HG03460 (cell line): ENCODE results near the gene CDKAL1.
"Not testable (repeated sequence)": the region's sequence is repeated elsewhere in the genome, so short reads cannot be mapped to it uniquely, and the experiment has no call there.

ENCODE experiments used
- ATAC-seq: cut with Tn5 transposase; IDR thresholded peaks from one replicate; pipeline ENCODE4 v1.9.1; 2021; ENCODE audit not compliant: unreplicated experiment

Gene CDKAL1

DNA sequence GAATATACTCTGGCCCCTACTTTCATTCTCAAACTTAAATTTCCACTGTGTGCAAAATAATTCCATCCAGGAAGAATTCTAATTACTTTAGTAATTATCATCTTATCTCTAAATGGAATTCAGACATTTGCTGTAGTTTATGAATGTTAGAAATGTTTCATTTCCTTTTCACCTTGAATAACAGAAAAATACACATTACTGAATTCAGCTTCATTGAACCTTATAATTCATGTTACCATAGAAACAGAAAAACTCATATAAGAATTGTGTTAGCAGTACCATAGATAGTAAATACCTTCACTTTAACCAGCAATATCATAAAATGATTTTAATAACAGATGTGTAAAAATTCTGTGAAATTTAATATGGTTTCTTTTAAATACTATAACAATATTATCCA is 514.9 kb downstream of the CDKAL1 start:
- ATAC-seq = no peak

DNA sequence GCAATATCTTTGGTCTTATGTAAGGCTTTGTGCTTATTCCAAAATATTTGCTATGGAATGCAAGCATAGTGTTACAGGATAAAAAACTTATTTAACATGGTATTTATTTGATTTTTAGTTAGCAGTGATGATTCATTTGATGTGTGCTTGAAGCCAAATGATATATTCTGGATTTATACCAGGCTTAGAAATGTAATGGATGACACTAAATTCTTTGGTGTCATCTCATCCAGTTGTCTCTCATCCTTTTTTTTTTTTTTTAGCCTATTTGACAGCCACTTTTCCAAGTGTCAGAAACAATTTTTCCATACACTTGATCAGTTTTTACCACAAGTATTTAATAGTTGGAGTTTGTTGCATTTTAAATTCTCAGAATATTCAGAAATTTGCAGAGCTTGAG is 515.3 kb downstream of the CDKAL1 start:
- ATAC-seq = no peak

DNA sequence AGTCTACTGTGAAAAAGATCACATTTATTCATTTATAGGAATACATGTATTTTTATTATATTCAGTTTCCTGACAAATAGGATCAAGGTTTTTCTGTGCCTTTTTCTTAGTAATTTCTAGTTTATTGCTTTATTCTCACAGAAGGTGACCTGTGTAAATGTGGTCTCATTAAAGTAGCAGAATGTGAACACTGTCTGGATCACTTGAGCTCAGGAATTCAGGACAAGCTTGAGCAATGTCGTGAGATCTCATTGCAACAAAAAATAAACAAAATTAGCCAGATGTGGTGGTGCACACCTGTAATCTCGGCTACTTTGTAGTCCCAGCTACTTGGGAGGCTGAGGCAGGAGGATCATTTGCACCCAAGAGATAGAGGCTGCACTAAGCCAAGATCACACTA is 516.7 kb downstream of the CDKAL1 start:
- ATAC-seq = no peak

DNA sequence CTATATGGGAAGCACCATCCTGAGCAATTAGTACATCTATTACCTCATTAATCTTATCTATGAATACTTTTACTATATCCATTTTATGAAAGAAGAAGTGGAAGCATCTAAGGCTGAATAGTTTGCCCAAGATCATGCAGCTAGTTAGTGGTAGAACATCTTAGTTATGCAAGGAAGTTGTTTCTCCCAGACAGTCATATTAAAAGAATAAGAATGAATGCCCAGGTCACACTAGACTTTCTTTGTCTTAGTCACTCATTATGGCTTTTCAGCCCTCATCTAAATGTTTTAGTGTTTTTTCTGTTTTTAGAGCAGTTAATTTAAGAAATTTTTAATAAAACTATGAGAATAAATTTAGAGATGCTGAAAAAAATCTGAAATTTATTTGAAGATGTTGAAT is 517.5 kb downstream of the CDKAL1 start:
- ATAC-seq = no peak

DNA sequence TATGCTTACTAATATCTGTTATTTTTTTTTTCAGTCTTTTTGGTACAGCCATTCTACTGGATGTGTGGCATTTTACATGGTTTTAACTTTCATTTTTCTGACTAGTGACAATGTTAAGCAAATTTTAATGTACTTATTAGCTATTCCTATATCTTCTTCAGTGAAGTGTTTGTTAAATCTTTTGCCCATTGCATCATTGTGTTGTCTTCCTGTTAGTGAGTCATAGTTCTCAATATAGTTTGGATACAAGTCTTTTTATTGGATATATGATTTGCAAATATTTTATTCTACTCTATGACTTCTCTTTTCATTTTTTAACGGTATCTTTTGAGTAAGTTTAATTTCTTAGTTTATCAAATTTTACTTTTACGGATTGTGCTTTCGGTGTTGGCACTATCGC is 519.4 kb downstream of the CDKAL1 start:
- no peak for ATAC-seq

DNA sequence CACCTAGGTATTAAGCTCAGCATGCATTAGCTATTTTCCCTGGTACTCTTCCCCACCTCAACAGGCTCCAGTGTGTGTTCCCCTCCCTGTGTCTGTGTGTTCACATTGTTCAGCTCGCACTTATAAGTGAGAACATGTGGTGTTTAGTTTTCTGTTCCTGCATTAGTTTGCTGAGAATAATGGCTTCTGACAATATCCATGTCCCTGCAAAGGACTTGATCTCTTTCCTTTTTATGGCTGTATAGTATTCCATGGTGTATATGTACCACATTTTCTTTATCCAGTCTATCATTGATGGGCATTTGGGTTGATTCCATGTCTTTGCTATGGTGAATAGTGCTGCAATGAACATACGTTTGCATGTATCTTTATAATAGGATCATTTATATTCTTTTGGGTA is 521.2 kb downstream of the CDKAL1 start:
- ATAC-seq = not testable (repeated sequence)

DNA sequence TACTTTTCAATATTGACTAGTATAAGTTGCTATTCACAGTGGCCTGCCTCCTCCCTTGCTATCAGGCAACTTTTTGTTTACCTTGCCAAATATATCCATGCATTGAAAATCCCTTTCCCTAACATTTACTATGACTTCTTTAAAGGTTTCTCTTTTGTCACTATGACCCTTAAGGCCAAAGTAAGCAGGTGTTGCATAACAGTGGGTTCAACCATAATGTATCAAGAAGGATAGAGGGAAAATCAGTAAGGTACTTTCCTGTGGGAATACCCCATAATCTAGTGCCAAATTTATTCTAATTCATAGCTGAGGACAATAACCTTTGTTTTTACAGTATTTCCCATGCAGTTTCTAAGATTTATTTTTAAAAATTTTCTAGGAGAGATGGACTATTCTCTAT is 527.6 kb downstream of the CDKAL1 start:
- ATAC-seq = no peak

DNA sequence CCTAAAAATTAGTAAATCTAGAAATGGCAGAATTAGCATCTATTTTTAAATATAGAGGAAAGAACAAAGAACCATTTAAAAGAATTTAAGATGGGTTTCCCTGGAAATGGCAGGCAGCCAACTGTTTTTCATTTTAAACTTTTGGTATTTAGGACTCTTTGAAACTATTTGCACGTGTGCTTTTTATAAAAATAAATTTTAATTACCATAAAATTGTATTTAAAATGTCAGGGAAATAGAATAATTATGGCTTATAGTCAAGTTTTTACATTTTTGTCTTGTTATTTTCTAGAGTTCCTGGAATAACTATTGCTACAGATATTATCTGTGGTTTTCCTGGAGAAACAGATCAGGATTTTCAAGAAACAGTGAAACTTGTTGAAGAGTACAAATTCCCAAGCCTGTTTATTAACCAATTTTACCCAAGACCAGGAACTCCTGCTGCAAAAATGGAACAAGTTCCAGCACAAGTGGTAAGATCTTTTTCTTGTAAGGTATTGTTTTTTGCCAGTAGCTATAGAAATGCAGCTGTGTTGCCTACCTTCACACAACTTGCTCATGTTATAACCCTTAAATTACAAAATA is 530.6 kb downstream of the CDKAL1 start:
- no peak for ATAC-seq

DNA sequence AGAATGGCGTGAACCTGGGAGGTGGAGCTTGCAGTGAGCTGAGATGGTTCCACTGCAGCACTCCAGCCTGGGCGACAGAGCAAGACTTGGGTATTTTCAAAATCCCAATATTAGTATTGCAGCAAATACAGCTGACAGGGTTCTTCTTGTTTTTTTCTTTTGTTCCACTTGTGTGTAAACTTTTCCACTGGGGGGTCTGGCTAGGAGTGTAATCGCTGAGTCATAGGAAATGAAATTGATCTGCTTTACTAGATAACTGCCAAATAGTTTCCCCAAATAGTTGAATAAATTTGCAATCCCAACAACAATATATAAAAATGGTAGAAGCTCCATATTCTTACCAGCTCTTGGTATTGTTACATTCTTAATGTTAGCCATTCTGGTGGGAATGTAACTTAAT is 533.3 kb downstream of the CDKAL1 start:
- no peak for ATAC-seq

DNA sequence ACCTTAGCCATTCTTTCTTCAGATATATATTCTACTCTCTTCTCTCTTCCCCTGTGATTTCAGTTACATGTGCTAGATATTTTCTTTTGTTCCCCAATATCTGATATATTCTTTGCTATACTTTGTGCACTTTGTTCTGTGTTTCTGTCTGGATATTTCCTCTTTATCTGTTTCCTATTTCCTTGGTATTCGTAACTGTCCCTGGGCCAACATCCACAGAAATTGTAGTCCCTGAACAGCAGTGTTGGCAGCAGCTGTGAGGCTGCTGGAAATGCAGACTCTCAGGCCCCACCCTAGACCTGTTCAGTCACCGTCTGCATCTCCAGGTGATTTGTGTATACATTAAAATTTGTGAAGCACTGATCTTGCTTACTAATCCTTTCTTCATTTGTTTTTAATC is 536.4 kb downstream of the CDKAL1 start:
- no peak for ATAC-seq

DNA sequence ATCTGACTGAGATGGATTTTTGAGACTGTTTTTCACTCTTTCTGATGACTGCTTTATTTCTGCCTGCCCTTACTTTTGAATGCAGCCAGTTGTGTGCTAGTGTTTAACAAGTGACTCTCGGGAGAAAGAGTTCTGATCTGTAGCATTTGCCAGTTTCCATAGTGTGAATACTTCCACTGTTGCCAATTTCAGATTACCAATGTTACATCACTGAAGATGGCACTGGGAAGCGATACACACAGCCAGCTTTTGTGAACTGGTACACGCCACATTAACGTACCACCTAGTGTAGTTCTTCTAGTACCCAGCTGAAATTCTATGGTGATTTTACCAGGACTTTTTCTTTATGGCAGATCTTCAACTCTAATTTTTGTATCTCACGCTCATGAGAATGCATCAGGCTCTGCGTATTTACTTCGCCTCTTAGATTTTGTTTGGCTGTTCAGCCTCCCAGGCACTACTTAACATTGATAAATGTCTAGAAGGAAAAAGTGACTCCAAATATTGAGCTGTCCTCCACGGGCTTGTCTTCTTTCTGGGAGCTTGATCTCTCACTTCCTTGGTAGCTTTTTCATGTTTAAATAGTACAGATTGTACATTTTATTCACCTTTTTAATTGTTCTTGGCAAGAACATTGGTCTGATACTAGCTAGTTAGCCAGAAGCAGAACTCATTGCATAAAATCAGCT is 537.7 kb downstream of the CDKAL1 start:
- ATAC-seq = no peak

DNA sequence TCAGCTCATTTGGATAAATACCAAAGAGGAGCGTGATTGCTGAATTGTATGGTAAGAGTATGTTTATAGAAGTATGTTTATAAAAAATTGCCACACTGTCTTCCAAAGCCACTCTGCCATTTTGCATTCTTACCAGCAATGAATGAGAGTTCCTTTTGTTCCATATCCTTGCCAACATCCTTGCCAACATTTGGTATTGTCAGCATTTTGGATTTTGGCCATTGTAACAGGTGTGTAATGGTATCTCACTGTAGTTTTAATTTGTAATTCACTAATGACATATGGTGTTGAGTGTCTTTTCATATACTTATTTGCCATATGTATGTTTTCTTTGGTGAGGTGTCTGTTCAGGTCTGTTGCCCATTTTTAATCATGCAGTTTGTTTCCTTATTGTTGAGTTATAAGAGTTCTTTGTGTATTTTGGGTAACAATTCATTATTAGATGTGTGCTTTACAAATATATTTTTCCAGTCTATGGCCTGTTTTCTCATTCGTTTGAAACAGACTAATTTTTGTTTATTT is 539.1 kb downstream of the CDKAL1 start:
- ATAC-seq = no peak

DNA sequence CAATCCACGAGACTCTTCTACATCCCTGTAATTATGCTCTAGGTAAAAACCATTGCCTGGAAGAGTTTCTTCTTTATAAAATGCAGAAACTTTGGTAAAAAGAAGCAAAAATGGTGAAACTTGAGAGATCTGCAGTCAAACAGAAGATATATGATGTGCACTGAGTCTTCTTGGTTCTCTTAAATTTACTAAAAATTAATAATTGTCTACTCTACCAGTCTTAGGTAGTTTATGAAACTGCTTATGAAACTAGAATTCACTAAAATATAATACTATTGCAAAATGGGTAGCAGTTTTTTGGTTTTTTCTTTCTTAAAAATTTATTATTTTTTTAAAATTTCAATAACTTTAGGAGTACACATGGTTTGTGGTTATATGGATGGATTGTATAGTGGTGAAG is 540.2 kb downstream of the CDKAL1 start:
- ATAC-seq = no peak

DNA sequence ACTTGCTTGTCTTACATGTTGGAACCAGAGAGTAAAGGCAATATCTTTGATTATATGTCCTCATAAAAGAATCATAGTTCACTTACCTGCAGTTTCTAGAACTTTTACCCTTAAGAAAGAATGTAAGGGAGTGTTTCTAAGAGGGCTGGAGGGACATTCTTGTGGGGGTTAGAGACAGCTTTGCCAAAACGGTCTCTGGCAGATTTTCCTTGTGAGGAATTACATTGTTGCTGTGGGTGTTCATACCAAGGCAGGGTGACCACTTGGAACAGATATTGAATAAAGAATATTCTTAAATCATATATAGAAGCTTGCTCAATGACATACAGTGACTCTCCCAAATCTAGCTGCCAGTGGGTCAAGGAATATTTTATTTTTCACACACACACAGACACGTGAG is 541.7 kb downstream of the CDKAL1 start:
- ATAC-seq = no peak

DNA sequence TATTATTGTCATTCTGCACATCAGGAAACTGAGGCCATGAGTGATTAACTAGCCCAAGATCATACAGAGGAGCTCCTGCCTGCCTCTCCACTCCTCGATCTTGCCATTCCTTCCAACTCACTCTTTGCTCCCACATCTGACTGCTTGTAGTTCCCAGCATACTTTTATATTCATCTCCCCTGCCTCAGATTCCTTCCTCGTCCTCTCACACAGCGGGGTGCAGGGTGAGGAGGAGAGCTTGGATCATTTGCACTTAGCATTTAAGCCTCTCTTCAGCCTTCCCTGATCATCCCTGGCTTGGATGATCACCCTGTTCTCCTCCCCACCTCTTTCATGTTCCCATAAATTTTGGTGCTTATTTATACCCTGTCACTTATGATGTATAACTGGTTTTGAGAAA is 544.2 kb downstream of the CDKAL1 start:
- ATAC-seq = no peak

DNA sequence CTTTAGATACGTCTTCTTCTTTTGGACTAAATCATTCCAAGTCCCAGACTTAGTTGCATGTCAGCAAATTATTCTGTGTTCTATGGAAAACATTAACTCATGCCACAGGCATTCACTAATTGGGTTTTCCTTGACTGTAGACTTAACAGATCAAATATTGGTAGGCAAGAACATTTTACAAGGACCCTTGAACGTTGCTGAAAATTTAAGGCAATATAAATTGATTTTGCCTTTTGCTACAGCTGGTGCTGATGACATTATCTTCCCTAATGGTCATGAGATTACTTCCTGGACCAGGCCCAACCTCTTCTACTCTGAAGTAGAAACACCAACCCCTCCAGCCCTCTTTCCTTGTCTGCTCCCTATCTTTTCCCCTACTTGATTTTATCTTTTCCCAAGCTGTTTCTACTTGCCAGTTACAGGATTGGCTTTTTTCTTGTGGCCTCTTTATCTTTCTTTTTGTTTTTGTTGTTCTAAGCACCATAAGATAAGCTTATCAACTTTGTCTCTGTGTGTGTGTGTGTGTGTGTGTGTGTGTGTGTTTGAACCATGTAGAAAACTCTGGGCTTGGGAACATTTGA is 545.3 kb downstream of the CDKAL1 start:
- no peak for ATAC-seq

DNA sequence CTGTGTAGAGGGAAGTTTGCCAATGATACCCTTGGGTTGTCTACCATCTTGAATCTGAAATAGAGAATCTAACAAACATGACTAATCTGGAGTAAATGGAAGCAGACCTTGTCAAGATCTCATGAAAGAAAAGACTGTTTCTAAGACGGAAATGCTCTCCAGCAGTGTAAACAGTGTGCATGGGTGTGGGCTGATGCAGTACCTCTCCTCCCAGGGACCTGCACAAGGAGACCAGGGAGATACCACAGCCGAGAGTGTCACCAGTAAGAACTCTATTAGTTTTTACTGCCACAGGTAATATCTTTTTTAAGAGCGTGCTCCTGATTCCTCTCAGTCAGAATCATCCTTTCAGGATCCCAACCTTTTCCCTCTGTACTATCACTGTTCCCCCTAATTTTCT is 546.0 kb downstream of the CDKAL1 start:
- ATAC-seq = no peak

DNA sequence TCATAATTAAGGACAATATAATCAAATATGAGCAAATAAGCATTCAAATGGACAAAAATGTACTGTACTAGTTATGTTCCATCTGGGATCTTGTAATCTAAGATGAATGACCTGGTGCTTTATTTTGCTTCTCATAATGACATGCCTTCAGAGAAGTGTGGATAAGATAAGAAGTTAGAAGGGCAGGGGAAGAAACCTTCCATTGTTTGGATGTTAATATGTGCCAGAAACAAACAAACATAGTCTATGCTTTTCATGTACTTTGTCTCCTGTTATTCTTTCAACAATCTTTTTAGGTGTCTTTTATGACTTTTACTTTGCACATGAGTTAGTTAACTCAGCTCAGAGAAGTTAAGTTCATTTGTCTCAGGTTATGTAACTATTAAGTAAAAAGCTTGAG is 547.8 kb downstream of the CDKAL1 start:
- ATAC-seq = no peak

DNA sequence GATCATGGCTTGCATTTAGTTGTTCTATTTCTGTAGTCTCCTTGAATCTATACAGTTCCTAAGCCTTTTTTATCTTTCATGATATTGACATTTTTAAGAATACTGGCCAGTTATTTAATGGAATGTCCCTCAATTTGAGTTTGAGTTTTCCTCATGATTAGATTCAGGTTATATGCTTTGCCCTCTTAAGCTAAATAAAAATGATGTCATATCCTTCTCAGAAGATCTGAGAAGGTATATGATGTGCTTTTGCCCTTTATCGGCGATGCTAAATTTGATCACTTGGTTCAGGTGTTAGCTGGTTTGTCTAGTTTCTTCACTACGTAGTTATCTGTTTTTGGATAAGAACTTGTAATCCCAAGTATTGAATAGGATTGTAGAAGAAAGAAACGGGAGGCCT is 549.5 kb downstream of the CDKAL1 start:
- no peak for ATAC-seq

DNA sequence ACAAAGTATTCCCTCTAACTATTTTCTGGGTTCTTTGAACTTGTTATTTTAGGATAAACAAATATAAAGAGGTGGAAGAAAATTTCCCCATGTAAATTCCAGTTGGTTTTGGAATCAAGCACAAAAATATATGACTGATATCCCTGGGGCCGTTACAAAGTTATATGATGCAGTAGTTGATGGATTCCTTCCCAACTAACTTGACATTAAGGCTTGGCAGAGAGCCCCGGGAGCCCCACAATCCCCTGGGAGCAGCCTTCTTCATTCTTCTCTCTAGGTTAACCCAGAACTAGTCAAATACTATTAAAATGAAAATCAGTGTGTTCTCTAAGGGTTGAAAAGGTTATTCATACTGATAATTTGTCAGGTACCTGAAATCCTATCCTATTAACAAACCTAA is 550.4 kb downstream of the CDKAL1 start:
- no peak for ATAC-seq

DNA sequence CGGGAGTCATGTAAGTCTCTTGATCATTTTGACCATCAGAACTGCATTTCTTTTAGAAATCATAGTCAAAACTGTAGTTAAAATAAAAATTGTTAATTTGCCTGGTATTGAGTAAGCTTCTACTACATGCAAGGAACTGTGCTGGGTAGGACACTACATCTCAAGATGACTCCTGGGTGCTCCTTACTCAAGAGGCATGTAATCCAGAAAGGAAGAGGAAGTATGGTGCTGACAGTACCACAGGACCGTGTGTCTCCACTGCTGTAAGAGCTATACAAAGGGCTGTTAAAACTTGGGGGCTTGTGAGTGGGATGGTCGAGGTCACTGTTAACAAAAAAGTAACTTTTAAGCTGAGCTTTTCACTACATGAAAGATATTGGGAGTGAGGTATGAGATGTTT is 551.0 kb downstream of the CDKAL1 start:
- ATAC-seq = no peak

DNA sequence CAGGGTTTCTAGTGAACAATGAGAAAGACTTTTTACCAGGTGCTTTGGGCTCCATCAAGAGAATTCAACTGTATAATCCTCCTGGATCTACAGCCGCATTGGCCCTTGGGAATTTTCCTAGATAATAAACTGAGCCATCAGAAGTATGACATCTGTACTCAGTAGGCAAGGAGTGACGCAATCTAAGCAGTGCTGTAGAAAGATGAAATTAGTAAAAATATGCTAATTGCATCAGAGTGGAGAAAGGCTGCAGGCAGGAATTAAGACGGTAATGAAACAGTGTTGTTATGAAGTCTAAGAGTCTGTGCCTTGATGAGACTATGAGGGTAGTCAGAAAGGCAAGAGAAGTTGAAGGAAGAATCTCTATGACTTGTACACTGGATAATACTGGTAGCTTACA is 551.4 kb downstream of the CDKAL1 start:
- ATAC-seq = no peak

DNA sequence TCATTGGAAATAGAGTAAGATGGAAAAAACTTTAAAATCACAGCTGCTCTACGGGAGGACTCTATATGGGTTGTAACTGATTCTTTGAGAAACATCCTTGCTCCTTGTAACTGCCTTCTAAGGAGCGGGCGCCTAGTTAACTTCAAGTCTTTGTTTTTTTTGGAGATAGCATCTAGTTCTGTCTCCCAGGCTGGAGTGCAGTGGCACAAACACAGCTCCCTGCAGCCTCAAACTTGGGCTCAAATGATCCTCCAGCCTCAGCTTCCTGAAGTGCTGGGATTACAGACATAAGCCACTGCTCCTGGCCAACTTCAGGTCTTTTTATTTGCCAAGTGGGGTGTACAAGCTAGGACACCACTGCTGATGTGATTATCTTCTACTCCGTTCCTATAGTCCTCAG is 552.9 kb downstream of the CDKAL1 start:
- ATAC-seq = no peak
